ENCODE data around the gene ORC5. TPM values are rescaled to one million over a fixed set of nuclear protein-coding genes. Genes with fewer than 3 reads are reported as not detected.
A peak's percentile ranks its signal among the peaks of the same experiment; 100 is the strongest.

ORC5 gene
- total and polyA plus RNA-seq, 4 donors, result 6.5 to 53.6 (median 13.9) TPM

DNA sequence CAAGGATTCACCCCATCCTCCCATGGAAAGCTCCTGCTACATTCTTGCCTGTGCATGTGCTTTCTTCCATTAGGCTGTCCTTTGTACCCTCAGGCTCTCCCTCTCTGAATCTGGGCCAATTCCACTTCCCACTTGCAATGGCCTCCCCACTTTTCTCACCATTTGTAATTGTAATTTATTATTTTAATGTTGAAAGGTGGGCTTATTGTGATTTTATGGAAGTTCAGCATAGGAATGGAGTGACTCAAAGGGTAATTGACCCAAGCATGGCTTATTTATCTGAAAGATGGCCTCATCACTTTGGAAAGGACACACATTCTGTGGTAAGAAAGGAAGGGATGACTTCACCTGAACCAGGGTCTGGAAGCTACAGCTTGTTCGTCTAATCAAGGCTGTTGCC, 46.9 kb upstream of the ORC5 start:
- Histone ChIP-seq H3K27ac (ENCODE audit: low read depth in 1 of 2, low read length in 1 of 2) (no peak overlapping the region), H3K36me3 (ENCODE audit: control insufficient read depth in 4 of 4, insufficient read depth in 4 of 4, low read length in 4 of 4) (no peaks in the 10 kb centered on the region), H3K4me3 (no peak overlapping the region), H3K27me3 (ENCODE audit: control insufficient read depth in 3 of 3, insufficient read depth in 3 of 3, low read length in 2 of 3) (no peaks in the 10 kb centered on the region), H3K4me1 (ENCODE audit: control insufficient read depth in 5 of 5, insufficient read depth in 5 of 5, low read length in 5 of 5) (no peaks in the 10 kb centered on the region), H3K9me3 (ENCODE audit: control insufficient read depth in 4 of 4, insufficient read depth in 3 of 4, low read length in 3 of 4) (no peaks in the 10 kb centered on the region), H3K9ac (ENCODE audit: insufficient read depth in 1 of 2, low read length in 2 of 2) (no peak overlapping the region)
- 85 to 93% methylated on average over 1 of the region's 1 CpG for WGBS, 2 donors
- ATAC-seq (ENCODE audit: insufficient read depth, low FRiP score) (no peak), DNase-seq (no peak)
- TF ChIP-seq, protein P1, sequence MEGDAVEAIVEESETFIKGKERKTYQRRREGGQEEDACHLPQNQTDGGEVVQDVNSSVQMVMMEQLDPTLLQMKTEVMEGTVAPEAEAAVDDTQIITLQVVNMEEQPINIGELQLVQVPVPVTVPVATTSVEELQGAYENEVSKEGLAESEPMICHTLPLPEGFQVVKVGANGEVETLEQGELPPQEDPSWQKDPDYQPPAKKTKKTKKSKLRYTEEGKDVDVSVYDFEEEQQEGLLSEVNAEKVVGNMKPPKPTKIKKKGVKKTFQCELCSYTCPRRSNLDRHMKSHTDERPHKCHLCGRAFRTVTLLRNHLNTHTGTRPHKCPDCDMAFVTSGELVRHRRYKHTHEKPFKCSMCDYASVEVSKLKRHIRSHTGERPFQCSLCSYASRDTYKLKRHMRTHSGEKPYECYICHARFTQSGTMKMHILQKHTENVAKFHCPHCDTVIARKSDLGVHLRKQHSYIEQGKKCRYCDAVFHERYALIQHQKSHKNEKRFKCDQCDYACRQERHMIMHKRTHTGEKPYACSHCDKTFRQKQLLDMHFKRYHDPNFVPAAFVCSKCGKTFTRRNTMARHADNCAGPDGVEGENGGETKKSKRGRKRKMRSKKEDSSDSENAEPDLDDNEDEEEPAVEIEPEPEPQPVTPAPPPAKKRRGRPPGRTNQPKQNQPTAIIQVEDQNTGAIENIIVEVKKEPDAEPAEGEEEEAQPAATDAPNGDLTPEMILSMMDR (IDR thresholded peaks at IDR 0.05; ENCODE audit: control extremely low read depth, extremely low read depth), result no peak

GRCh38 chr7:104252409-104253134, 44.8 kb upstream of the ORC5 start:
- no peaks in the 10 kb centered on the region for H3K9me3 ChIP-seq (ENCODE audit: control insufficient read depth in 4 of 4, insufficient read depth in 3 of 4, low read length in 3 of 4)
- ATAC-seq (ENCODE audit: insufficient read depth, low FRiP score), result no peak
- no peak overlapping the region for H3K4me3 ChIP-seq
- DNase-seq, result peak in 1 of 3 donors; percentile 13
- no peaks in the 10 kb centered on the region for H3K4me1 ChIP-seq (ENCODE audit: control insufficient read depth in 5 of 5, insufficient read depth in 5 of 5, low read length in 5 of 5)
- TF ChIP-seq, protein P1 (IDR thresholded peaks at IDR 0.05; ENCODE audit: control extremely low read depth, extremely low read depth), result no peak
- no peak overlapping the region for H3K9ac ChIP-seq (ENCODE audit: insufficient read depth in 1 of 2, low read length in 2 of 2)
- no peaks in the 10 kb centered on the region for H3K27me3 ChIP-seq (ENCODE audit: control insufficient read depth in 3 of 3, insufficient read depth in 3 of 3, low read length in 2 of 3)
- 52 to 79% methylated on average over 4 of the region's 4 CpGs for WGBS, 2 donors
- no peaks in the 10 kb centered on the region for H3K36me3 ChIP-seq (ENCODE audit: control insufficient read depth in 4 of 4, insufficient read depth in 4 of 4, low read length in 4 of 4)
- H3K27ac ChIP-seq (ENCODE audit: low read depth in 1 of 2, low read length in 1 of 2), result no peak overlapping the region

DNA sequence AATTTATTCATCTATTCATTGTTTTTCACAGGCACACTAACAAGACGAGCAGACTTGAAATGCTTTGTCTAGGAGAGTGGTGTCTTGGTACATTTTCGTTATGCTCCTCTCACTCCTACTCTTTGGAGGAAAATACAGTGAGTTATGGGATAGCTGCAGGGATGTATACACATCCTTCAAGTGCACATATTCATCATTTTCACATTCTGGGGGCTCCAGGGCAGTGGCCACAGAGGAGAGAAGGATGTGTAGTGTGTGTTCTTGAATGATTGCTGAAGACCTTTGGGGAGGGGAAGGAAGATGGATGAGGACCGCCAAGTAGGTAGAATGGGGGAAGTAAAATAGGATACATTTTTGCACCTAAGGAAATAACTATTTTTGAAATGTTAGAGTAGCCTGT, 34.8 kb upstream of the ORC5 start:
- peaks cover 0 to 5% (median 0%) of the 10 kb centered on the region in 3 donors for H3K27me3 ChIP-seq (ENCODE audit: control insufficient read depth in 3 of 3, insufficient read depth in 3 of 3, low read length in 2 of 3)
- no peak overlapping the region for H3K4me3 ChIP-seq
- WGBS, 2 donors, result 72 to 78% methylated on average over 3 of the region's 3 CpGs
- H3K9ac ChIP-seq (ENCODE audit: insufficient read depth in 1 of 2, low read length in 2 of 2), result no peak overlapping the region
- H3K4me1 ChIP-seq (ENCODE audit: control insufficient read depth in 5 of 5, insufficient read depth in 5 of 5, low read length in 5 of 5), result peaks cover 0 to 38% (median 3%) of the 10 kb centered on the region in 5 donors
- no peaks in the 10 kb centered on the region for H3K36me3 ChIP-seq (ENCODE audit: control insufficient read depth in 4 of 4, insufficient read depth in 4 of 4, low read length in 4 of 4)
- ATAC-seq (ENCODE audit: insufficient read depth, low FRiP score) (no peak), DNase-seq (no peak)
- no peaks in the 10 kb centered on the region for H3K9me3 ChIP-seq (ENCODE audit: control insufficient read depth in 4 of 4, insufficient read depth in 3 of 4, low read length in 3 of 4)
- H3K27ac ChIP-seq (ENCODE audit: low read depth in 1 of 2, low read length in 1 of 2), result no peak overlapping the region
- TF ChIP-seq, protein P1 (IDR thresholded peaks at IDR 0.05; ENCODE audit: control extremely low read depth, extremely low read depth), result no peak

Measured in lung (tissue), 12 donors.